H9 (cell line): ENCODE measurements around the gene ELOVL6. TPM values are rescaled to one million over a fixed set of nuclear protein-coding genes. Genes with fewer than 3 reads are reported as not detected.

ENCODE experiments used
- DNase-seq: peaks from one replicate; pipeline ENCODE4 v3.0.0-alpha.2; 2017
- H2AFZ ChIP-seq: one replicate; pipeline ENCODE4 v1.6.1; 2013; ENCODE audit warnings: mild to moderate bottlenecking, low read length, control low read depth, moderate library complexity
- H2AK5ac ChIP-seq: 2 replicates; pipeline ENCODE4 v1.6.1; 2013; ENCODE audit warnings: low read length, control low read depth, mixed read lengths; ENCODE audit not compliant: insufficient read length
- H2BK120ac ChIP-seq: one replicate; pipeline ENCODE4 v1.6.1; 2013; ENCODE audit warnings: low read depth, mild to moderate bottlenecking, low read length, control low read depth, inconsistent platforms; ENCODE audit not compliant: poor library complexity, severe bottlenecking
- H2BK12ac ChIP-seq: 2 replicates; pipeline ENCODE4 v1.6.1; 2013; ENCODE audit warnings: low read length, control low read depth, mixed read lengths, low read depth; ENCODE audit not compliant: insufficient read length
- H2BK15ac ChIP-seq: 2 replicates; pipeline ENCODE4 v1.6.1; 2013; ENCODE audit warnings: low read depth, low read length, control low read depth
- H2BK20ac ChIP-seq: one replicate; pipeline ENCODE4 v1.6.1; 2013; ENCODE audit warnings: low read depth, mild to moderate bottlenecking, low read length, control low read depth, inconsistent platforms; ENCODE audit not compliant: poor library complexity, severe bottlenecking
- H2BK5ac ChIP-seq: 2 replicates; pipeline ENCODE4 v1.6.1; 2013; ENCODE audit warnings: low read length, control low read depth, mixed read lengths; ENCODE audit not compliant: insufficient read length
- H3K14ac ChIP-seq: 2 replicates; pipeline ENCODE4 v1.6.1; 2013; ENCODE audit warnings: low read length, control low read depth; ENCODE audit not compliant: insufficient read depth
- H3K18ac ChIP-seq: 2 replicates; pipeline ENCODE4 v1.6.1; 2013; ENCODE audit warnings: low read depth, mild to moderate bottlenecking, mixed read lengths, low read length, control low read depth; ENCODE audit not compliant: insufficient read length
- H3K23ac ChIP-seq: 2 replicates; pipeline ENCODE4 v1.6.1; 2013; ENCODE audit warnings: low read length, control low read depth, mixed read lengths, low read depth; ENCODE audit not compliant: insufficient read length
- H3K23me2 ChIP-seq: 2 replicates; pipeline ENCODE4 v1.6.1; 2013; ENCODE audit warnings: low read depth, mild to moderate bottlenecking, mixed read lengths, low read length, control low read depth; ENCODE audit not compliant: insufficient read length, poor library complexity, severe bottlenecking
- H3K27ac ChIP-seq: 2 replicates; pipeline ENCODE4 v1.5.1; 2013; ENCODE audit warnings: low read length, control low read depth, mixed read lengths, low read depth; ENCODE audit not compliant: insufficient read length
- H3K27me3 ChIP-seq: 2 replicates; pipeline ENCODE4 v1.6.1; 2013; ENCODE audit warnings: low read length, control low read depth, inconsistent platforms; ENCODE audit not compliant: insufficient read depth
- H3K4ac ChIP-seq: 2 replicates; pipeline ENCODE4 v1.6.1; 2013; ENCODE audit warnings: low read depth, mild to moderate bottlenecking, control low read depth, inconsistent platforms, low read length, moderate library complexity
- H3K4me1 ChIP-seq: 2 replicates; pipeline ENCODE4 v1.6.1; 2013; ENCODE audit warnings: low read length, control low read depth, inconsistent platforms; ENCODE audit not compliant: insufficient read depth
- H3K4me2 ChIP-seq: 2 replicates; pipeline ENCODE4 v1.6.1; 2013; ENCODE audit warnings: low read length, control low read depth, mixed read lengths; ENCODE audit not compliant: insufficient read length, insufficient read depth
- H3K56ac ChIP-seq: 2 replicates; pipeline ENCODE4 v1.6.1; 2013; ENCODE audit warnings: low read depth, mild to moderate bottlenecking, mixed read lengths, low read length, control low read depth; ENCODE audit not compliant: insufficient read length
- H3K79me1 ChIP-seq: 2 replicates; pipeline ENCODE4 v1.6.1; 2013; ENCODE audit warnings: low read depth, mild to moderate bottlenecking, moderate library complexity, low read length, control low read depth, inconsistent platforms; ENCODE audit not compliant: insufficient read depth, poor library complexity, severe bottlenecking
- H3K79me2 ChIP-seq: 2 replicates; pipeline ENCODE4 v1.6.1; 2013; ENCODE audit warnings: low read length, control low read depth, inconsistent platforms; ENCODE audit not compliant: insufficient read depth
- H3K9ac ChIP-seq: 2 replicates; pipeline ENCODE4 v1.6.1; 2013; ENCODE audit warnings: low read length, control low read depth, mixed read lengths; ENCODE audit not compliant: insufficient read length; ENCODE audit errors: extremely low read depth
- H3K9me3 ChIP-seq: one replicate; pipeline ENCODE4 v1.6.1; 2013; ENCODE audit warnings: low read depth, low read length, inconsistent platforms; ENCODE audit not compliant: control insufficient read depth
- H3T11ph ChIP-seq: one replicate; pipeline ENCODE4 v1.6.1; 2013; ENCODE audit warnings: mild to moderate bottlenecking, low read length, control low read depth, inconsistent platforms
- H4K20me1 ChIP-seq: one replicate; pipeline ENCODE4 v1.6.1; 2013; ENCODE audit not compliant: control insufficient read depth, insufficient read length, insufficient read depth
- H4K5ac ChIP-seq: 2 replicates; pipeline ENCODE4 v1.6.1; 2013; ENCODE audit warnings: low read depth, mild to moderate bottlenecking, mixed read lengths, low read length, control low read depth; ENCODE audit not compliant: insufficient read length
- H4K8ac ChIP-seq: replicated peaks from 2 replicates; pipeline ENCODE4 v1.6.1; 2013; ENCODE audit warnings: low read length, control low read depth, mixed read lengths, low read depth; ENCODE audit not compliant: insufficient read length
- H4K91ac ChIP-seq: 2 replicates; pipeline ENCODE4 v1.6.1; 2013; ENCODE audit warnings: low read depth, mild to moderate bottlenecking, moderate library complexity, mixed read lengths, low read length, control low read depth; ENCODE audit not compliant: insufficient read length
- H3K27ac Mint-ChIP-seq, 3 experiments: 2 replicates in 2 of 3; 3 replicates in 1 of 3; pipeline ENCODE4 v1.8.0; 2020 to 2021; ENCODE audit warnings: mixed read lengths in 3 of 3, mild to moderate bottlenecking in 1 of 3, moderate library complexity in 1 of 3
- H3K27me3 Mint-ChIP-seq: 2 replicates; pipeline ENCODE4 v1.8.0; 2021; ENCODE audit warnings: low read depth, mild to moderate bottlenecking, moderate library complexity, mixed read lengths
- H3K36me3 Mint-ChIP-seq, 3 experiments: 2 replicates in 2 of 3; 3 replicates in 1 of 3; pipeline ENCODE4 v1.8.0; 2020 to 2021; ENCODE audit warnings: low read depth in 3 of 3, mixed read lengths in 3 of 3; ENCODE audit not compliant: insufficient read depth in 1 of 3
- H3K4me1 Mint-ChIP-seq, 2 experiments: 2 replicates each; pipeline ENCODE4 v1.8.0; 2020; ENCODE audit warnings: mixed read lengths in 2 of 2
- H3K4me3 Mint-ChIP-seq, 2 experiments: 2 replicates in 1 of 2; 3 replicates in 1 of 2; pipeline ENCODE4 v1.8.0; 2020 to 2021; ENCODE audit warnings: mild to moderate bottlenecking in 2 of 2, mixed read lengths in 2 of 2, moderate library complexity in 1 of 2
- H3K9me3 Mint-ChIP-seq, 2 experiments: 2 replicates in 1 of 2; 3 replicates in 1 of 2; pipeline ENCODE4 v1.8.0; 2020; ENCODE audit warnings: mild to moderate bottlenecking in 2 of 2, mixed read lengths in 2 of 2, moderate library complexity in 1 of 2
- CTCF ChIP-seq: fragments of 200-600 bp; sonication (generic); conservative IDR thresholded peaks from 3 replicates; pipeline ENCODE4 v1.8.0; 2021; ENCODE audit warnings: antibody characterized with exemption, mild to moderate bottlenecking
- WGBS: extraction: QIAGEN DNeasy Blood & Tissue Kit; methylation state at CpG from one replicate; pipeline ENCODE4 v1.1.7; 2013; ENCODE audit warnings: missing lambda C conversion rate, low lambda C conversion rate, mixed read lengths; ENCODE audit not compliant: insufficient read length; ENCODE audit errors: extremely low coverage; 5-methylcytosine and 5-hydroxymethylcytosine counted together
- total RNA-seq: library from RNA; stranded (reverse); gene quantifications from 2 replicates; pipeline ENCODE4 v1.2.1, GENCODE V29; 2021

ELOVL6 gene
- total RNA-seq, 1 experiment from 2014 or later = 64.6 TPM

DNA sequence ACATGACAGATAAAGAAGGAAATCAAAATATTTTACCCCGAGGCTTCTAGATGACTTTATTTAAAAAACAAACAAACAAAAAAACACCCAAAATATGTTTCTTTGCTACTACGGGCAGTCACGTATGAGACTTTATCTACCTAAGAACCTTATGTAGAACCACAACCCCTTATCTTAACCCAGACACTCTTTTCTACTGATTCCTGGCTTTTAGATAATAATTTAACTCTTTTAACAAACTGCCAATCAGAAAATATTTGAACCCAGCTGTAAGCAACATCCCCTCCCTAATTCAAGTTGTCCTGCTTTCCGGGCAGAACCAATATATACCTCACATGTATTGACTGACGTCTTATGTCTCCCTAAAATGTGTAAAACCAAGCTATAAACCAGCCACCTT is 15.4 kb downstream of the ELOVL6 start:
- Histone ChIP-seq H3K9ac (no peak overlapping the region), H2AFZ (no peak overlapping the region), H3K14ac (no peak overlapping the region), H3K4me1 (peaks cover 4% of the 10 kb centered on the region; the same call in 1 of the 2 replicates), H2BK12ac (no peak overlapping the region), H2BK120ac (no peak overlapping the region), H4K8ac (no peak overlapping the region), H3K9me3 (no peaks in the 10 kb centered on the region), H2BK15ac (no peak overlapping the region), H2BK5ac (no peak overlapping the region), H3K4ac (no peak overlapping the region), H2BK20ac (no peak overlapping the region), H3K79me2 (peaks cover 14% of the 10 kb centered on the region), H3K27me3 (no peaks in the 10 kb centered on the region), H4K91ac (no peak overlapping the region), H3K27ac (no peak overlapping the region), H3K56ac (no peak overlapping the region), H3T11ph (no peak overlapping the region), H4K20me1 (no peaks in the 10 kb centered on the region), H4K5ac (no peak overlapping the region), H3K18ac (no peak overlapping the region), H3K23ac (no peak overlapping the region), H3K4me2 (no peak overlapping the region), H2AK5ac (no peak overlapping the region), H3K79me1 (peaks cover 7% of the 10 kb centered on the region), H3K23me2 (no peaks in the 10 kb centered on the region)
- WGBS = no CpG with 5 or more reads among the region's 5 CpGs
- DNase-seq = no peak
- TF ChIP-seq CTCF = no peak
- peak overlapping the region in 1 of 3 experiments; percentile 13; a peak in 3 of 7 replicates for H3K27ac Mint-ChIP-seq
- H3K27me3 Mint-ChIP-seq = no peaks in the 10 kb centered on the region
- peaks cover 34 to 35% of the 10 kb centered on the region in 2 experiments for H3K4me1 Mint-ChIP-seq
- peaks cover 27 to 33% (median 31%) of the 10 kb centered on the region in 3 experiments; a peak in 6 of 7 replicates for H3K36me3 Mint-ChIP-seq
- H3K4me3 Mint-ChIP-seq = no peak overlapping the region
- H3K9me3 Mint-ChIP-seq = no peaks in the 10 kb centered on the region
